GM10248 (cell line): Measurements from ENCODE around the gene DNAJC5.

Experiments
- CTCF ChIA-PET: fragments of 300-600 bp; sonication (Branson Sonifier 250); formaldehyde crosslinking; extraction: SDS; loops from one replicate; lab custom pipeline; 2021; ENCODE audit warnings: antibody characterized with exemption; lab: Yijun Ruan, JAX
- POLR2A ChIA-PET: fragments of 350-650 bp; sonication (Branson Sonifier 250); formaldehyde crosslinking; extraction: SDS; loops from one replicate; lab custom pipeline; 2020; ENCODE audit warnings: antibody characterized with exemption; lab: Yijun Ruan, JAX
- DNase-seq: peaks from one replicate; pipeline ENCODE4 v3.0.0; 2012; ENCODE audit errors: extremely low spot score
- TF ChIP-seq, protein P1 (sequence below): IDR thresholded peaks from 2 replicates; pipeline ENCODE4 v1.5.1; 2012; ENCODE audit warnings: mild to moderate bottlenecking, low read depth; ENCODE audit errors: extremely low read depth, missing control alignments, control extremely low read depth

Gene DNAJC5

DNA sequence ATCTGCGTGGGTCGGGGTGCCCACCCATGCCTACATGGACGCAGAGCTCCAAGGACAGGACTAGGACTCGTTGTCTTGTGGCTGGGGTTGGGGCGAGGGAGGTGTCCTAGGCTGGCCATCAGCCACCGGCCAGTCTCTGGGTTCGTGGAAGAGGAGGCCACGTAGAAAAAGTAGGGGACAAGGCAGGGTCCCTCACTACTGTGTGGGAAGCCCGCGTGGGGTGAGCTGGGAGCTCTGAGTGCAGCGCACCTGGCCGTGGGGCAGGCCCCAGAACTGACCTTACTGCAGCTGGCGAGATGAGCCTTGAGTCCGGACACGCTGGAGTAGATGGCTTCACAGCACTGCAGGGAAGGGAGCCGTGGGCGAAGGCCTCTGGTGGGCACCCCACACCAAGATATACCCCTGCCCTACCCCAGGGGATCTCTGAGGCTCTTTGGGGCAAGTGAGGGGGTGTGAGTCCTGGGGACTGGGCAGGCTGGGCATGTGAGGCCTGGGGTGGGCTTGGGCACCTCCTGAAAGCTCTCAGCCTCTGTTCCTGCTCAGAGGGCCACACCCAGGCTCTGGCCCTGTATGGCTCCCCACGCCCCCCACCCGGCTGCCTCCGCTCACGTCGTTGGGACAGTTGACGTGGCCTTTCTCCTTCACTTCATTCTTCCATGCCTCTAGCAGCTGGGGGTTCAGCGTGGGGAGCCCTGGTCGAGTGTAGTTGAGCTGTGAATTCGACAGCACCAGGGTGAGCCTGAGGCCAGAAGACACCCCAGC, 66.9 kb downstream of the DNAJC5 start:
- DNase-seq, result no peak
- CTCF ChIA-PET, result interaction anchor here (0.9 to 1.4 kb wide), 3 partner anchors 14 to 425 kb away, joined by 3 to 4 read pairs (median 3); partner anchors contain the start of gene PTK6
- TF ChIP-seq, protein P1, sequence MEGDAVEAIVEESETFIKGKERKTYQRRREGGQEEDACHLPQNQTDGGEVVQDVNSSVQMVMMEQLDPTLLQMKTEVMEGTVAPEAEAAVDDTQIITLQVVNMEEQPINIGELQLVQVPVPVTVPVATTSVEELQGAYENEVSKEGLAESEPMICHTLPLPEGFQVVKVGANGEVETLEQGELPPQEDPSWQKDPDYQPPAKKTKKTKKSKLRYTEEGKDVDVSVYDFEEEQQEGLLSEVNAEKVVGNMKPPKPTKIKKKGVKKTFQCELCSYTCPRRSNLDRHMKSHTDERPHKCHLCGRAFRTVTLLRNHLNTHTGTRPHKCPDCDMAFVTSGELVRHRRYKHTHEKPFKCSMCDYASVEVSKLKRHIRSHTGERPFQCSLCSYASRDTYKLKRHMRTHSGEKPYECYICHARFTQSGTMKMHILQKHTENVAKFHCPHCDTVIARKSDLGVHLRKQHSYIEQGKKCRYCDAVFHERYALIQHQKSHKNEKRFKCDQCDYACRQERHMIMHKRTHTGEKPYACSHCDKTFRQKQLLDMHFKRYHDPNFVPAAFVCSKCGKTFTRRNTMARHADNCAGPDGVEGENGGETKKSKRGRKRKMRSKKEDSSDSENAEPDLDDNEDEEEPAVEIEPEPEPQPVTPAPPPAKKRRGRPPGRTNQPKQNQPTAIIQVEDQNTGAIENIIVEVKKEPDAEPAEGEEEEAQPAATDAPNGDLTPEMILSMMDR, result no peak
- POLR2A ChIA-PET, result interaction anchor here (0.6 kb wide), 1 partner anchor 668 kb away, joined by 3 read pairs; no protein-coding TSS in a partner anchor

DNA sequence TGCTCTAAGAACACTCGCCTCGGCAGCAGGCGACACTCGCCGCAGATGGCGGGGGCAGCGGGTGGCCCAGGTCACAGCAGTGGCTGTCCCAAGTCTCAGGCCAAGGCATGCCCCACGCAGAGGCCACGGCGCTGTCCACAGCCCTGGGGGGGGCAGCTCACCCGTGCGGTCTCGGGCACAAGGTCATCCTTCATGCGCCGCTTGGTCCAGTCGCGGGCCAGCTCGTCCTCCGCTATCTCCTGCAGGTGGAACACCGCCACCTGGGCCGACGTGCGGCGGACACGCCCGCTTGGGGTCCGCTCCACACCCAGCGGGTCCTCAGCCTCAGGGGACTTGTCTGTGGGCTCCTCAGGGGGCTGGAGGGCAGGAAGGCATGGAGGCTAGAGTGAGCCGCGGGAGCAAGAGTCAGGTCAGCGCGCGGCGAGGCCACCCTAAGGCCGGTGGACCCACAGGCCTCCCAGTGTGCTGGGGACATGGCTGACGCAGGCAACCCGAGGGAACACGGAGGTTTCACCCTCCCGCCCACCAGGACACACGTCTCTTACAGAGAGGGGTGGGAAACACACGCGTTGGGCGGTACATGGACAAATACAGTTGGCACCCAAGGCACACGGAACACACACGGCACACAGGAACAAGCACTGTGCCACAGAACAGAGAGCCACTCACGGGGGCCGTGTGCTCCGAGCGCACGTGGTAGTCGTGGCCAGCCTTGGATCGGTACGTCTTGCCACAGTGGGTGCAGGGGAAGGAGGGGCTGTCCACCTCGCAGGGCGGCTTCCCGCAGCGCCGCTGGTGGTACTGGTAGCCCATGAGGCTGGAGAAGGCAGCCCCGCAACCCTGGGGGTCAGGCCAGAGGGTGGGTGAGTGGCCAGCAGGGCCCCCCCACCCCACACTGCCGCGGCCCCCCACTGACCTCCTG, 67.8 kb downstream of the DNAJC5 start:
- ChIA-PET CTCF (interaction anchor here (0.9 to 1.9 kb wide), 2 partner anchors 11 to 13 kb away, joined by 3 to 8 read pairs; no protein-coding TSS in a partner anchor), POLR2A (no interaction called here)
- no peak for DNase-seq
- TF ChIP-seq, protein P1, result no peak

DNA sequence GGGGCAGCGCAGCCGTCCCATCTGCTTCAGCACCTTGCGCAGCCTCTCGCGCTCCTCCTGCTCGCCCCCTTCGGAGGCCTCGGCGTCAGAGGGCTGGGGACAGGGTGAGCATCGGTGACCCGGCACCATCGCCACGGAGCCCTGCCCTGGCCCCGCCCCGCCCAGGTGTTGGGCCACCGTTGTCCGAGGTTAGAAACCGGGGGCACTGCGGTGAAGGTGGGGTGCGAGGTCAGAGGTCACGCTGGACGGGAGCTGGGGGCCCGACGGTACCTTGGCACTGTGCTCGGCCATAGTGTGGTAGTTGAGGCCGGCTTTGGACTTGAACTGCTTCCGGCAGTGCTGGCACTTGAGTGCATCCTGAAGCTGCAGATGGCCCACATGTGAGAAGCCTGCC, 68.4 kb downstream of the DNAJC5 start:
- CTCF ChIA-PET, result interaction anchor here (0.6 to 1.9 kb wide), 2 partner anchors 11 to 75 kb away, joined by 3 to 8 read pairs; no protein-coding TSS in a partner anchor
- no peak for DNase-seq
- TF ChIP-seq, protein P1, result no peak
- POLR2A ChIA-PET, result no interaction called here

DNA sequence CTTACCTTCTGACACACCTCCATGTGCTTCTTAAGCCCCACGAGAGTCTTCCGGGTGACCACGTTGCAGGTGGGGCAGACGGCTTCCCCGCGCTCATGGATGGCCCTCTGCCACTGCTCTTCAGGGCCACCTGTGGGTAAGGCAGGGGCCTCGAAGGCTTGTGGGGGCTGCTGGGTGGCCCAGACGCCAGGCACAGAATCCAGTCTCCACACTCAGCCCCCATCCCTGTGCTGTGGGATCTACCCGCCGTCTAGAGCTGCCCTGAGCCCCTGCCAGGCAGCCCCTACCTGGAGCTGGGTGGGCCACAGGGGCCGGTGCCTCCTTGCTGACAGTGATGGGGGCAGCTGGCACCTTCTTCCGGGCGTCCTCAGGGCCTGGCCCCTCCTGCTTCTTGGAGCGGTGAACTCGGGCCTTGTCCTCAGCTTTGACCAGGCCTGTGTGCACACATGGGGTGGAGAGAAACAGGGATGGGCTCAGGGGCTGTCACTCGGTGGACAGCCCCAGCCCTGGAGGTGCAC, 68.9 kb downstream of the DNAJC5 start:
- TF ChIP-seq, protein P1, result no peak
- ChIA-PET CTCF (interaction anchor here (0.6 to 1.9 kb wide), 2 partner anchors 10 to 75 kb away, joined by 3 to 8 read pairs; no protein-coding TSS in a partner anchor), POLR2A (no interaction called here)
- DNase-seq, result no peak

DNA sequence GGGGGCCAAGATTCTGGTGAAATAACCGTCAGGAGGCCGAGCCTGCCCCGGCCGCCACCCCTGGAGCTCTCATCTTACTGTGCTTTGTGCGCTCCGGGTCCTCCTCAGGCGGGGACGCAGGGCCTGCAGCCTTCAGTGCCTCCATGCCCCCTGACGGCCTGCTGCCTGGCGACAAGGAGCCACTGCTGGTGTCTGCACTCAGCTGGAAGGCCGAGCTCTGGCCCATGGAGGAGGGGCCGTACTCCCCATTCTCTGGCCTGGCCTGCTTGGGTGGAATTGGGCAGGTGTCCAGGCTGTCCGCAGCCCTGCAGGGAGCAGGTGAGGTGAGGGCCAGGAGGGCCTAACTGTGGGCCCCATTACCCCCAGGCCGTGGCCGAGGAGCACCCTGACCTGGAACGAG, 69.5 kb downstream of the DNAJC5 start:
- POLR2A ChIA-PET, result no interaction called here
- CTCF ChIA-PET, result interaction anchor here (1.9 kb wide), 1 partner anchor 10 kb away, joined by 8 read pairs; no protein-coding TSS in a partner anchor
- DNase-seq, result no peak
- TF ChIP-seq, protein P1, result no peak
